ENCODE results near the gene MN1.

Gene MN1

DNA sequence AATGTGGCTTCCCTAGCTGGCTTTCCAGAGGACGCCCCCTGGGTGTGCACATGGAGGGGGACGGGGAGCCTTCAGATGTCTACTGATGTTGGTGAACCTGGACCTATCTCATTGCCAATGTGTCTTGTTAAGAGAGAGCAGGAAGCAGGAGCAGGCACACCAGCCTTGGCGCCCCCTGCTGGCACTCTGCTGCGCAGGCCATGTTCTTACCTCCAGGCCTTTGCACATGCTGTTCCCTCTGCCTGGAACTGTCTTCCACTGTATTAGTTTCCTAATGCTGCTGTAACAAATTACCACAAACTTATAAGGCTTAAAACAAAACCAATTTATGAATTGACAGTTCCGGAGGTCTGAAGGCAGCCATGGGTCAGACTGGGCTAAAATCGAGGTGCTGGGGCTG lies 23.6 kb upstream of the MN1 start:
- no peak for DNase-seq

- no peak for DNase-seq
Observed at GRCh38 chr22:27823221-27823620, 21.7 kb upstream of the MN1 start.

DNA sequence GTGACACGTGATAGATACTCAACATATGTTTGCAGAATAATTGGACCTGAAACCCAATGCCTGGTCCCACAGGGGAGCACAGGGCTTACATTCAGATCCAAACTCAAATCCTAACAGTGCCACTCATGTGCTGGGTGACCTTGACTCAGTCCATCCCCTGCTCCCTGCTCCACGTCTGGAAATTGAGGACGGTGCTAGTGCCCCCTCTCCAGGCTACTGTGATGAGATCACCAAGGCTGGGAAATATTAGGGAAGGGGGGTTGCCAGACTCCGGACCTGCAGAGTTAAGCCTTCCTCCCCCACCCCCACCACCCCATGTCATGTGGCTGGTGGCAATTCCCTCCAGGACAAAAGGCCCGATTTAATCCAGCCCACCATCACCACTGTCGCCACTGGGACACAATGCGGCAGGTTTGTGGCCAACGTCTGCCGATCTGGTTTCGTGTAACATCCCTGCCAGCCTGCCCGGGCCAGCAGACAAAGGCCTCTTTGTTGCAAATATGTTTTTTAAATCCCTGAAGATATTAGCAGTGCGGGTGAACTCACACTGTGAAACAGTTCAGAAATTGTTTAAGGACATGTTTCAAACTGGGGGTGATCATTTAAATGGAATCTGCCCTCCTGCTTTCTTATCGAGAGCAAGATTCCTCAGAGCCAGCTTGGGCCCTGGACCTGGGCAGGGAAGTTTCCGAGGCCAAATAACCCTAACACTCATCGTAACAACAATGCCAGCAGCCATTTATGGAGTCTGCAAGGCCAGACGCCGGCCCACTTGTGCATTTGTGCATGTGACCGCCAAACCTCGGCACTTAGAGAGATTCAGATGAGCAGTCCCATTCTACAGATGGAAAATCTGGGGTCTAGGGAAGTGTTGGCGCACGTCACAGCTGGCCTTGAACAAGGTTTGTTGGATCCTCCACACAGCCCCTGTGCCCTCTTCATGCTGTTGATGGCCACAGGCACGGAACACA lies 19.6 kb upstream of the MN1 start:
- DNase-seq: peak; percentile 43

DNA sequence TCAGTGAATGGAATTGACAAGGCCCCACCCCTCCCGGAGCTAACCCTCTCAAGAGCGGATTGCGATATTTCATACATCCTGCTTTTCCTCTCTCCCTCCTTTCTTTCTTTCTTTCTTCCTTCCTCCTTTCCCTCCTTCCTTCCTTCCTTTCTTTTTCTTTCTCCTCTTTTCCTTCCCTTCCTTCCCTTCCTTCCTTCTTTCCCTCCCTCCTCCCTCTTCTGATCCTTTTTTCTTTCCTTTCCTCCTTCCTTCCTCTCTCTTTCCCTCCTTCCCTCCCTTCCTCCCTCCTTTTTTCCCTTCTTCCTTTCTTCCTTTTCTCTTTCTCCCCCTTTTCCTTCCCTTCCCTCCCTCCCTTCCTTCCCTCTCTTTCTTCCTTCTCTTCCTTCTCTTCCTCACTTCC lies 15.0 kb upstream of the MN1 start:
- DNase-seq: no peak

DNA sequence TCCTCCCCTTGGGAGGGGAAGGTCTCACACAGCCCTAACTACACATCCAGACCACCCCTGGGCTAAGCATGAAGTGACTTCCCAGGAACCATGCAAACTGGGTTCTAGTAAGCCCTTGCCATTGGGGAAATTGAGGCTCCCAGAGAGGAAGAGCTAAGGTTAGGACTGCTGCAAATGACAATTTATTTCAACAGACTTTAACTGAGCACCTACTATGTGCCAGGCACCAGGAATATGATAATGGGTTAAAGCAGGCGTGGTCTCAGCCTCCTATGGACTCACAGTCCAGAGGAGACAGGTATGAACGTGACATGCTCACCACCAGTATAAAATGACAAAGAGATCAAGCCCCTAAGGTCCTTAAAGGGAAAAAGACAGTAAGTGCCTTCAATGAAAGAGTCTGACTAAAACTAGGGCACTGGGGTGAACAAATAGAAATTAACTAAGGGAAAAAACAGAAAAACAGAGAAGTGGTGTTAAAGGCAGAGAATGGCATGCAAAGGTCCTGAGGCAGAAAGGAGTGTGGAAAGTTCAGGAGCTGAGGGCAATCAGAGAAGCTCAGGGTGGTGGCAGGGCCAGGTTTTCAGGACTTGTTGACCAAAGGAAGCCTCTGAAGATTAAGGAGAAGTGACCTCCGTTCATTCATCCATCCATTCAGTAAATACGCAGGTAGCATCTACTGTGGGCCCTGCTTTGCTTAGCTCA lies 14.4 kb upstream of the MN1 start:
- no peak for DNase-seq

GRCh38 chr22:27814993-27815392 lies 13.4 kb upstream of the MN1 start:
- DNase-seq: no peak

DNA sequence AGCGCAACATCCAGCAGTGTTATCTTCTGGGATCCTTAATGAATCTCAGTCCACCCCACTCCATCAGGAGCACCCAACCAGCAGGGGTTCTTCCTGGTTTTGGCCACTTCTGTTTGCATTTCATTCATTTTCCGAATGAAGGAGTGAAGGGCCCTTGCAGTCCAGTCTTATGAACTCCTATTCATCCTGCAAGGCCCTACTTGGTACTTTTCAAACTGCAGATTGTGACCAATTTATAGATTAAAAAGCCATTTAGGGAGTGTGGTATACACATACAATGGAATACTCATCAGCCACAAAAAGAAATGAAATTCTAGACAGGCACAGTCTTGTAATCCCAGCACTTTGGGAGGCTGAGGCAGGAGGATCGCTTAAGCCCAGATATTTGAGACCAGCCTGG lies 10.2 kb upstream of the MN1 start:
- DNase-seq: no peak

DNA sequence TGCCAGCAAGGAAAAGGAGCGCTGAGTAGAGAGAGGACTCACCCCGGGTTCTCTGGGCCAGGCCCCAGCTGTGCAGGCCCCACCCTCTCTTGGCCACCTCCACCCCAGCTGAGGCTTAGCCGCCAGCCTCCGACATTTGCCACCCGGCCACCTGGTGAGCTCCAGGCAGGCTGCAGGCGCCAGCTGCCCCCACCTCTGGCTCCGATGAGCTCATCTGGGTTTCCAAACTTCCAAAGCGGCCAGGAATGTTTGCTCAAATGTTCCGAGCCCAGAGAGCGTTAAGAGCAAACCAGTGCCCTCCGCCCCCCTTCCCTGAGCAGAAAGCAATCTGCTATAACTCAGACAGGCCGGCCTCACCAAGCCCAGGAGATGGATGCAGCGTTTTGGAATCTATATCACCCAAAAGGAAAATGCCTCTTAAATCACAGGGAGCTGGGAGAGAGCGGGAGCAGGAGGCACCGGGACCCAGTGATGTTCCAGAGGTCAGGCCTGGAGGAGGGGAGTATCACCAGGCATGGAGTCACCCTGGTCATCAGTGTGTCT lies 9.1 kb upstream of the MN1 start:
- DNase-seq: peak; percentile 37

DNA sequence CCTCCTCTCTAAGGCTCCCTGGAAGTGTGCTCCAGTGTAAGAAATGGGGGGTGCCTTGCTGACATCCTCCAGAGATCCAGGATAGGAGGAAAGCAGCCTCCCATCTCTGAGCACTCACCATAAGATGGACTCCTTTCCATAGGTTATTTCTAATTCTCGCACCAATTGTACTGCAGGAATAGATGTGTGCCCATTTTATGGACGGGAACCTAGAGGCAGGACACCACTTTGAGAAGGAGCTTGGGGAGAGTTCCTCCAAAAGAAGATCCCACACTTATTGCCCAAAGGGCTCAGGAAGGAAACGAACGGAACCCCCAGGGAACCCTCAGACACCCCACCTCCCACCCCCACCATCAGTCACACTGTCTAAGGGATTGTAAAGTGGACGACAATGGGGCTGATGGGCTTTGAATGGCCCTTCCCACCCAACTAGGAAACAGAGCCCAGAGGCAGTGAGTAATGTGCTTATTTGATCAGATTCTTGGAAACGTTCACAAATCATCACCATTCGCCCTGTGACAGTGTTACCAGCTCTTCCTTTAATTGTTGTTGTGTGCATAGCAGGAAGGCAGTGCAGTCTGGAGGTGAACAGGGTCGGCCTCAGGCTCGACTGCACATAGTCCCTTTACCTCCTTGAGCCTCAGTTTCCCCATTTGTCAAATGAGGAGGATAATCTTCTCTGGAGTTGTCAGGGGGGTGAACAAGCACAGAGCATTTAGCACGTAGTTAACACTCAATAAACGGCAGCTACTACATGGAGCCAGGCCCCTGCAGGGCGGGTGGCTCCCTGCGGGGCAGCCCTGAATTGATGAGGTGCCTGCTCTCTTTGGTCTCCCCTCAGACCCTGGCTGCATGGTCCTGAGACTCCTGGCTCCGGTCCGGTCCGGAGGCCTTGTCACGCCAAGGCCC lies 8.4 kb upstream of the MN1 start:
- no peak for DNase-seq

DNA sequence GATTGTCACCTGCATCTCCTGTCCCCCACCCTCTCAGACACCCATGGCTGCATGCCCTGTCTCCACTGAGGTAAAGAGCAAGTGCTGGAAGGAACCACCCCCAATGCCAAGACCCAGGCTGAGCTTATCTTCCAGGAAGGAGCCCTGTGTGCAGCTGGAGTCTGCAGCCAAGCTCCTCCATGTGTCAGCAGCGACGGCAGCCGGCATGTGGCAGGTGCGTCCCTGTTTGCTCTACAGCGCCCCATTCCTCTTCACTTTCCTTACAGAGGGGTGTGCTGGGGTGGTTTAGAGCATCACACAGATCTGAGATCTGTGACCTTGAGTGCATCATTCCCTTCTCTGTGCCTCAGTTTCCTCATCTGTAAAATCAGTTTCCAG lies 7.7 kb upstream of the MN1 start:
- DNase-seq: peak; percentile 67

- DNase-seq: no peak
Observed at GRCh38 chr22:27808451-27809225, 7.1 kb upstream of the MN1 start.

DNA sequence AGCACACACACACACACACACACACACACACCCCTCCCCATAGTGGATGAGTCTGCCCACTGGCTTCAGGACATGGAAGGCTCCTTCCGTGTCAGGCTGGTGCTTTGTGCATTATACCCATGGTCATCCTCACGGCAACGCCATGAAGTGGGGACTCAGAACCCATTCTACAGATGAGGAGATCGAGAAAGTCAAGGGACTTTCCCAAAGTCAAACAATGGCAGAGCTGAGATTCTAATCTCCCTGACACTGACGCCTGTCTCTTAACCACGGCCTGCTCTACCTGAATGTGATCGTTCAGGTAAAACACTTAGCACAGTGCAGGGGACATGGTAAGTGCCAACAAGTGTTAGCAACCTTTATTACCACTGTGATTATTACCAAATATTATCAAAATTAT lies 4.3 kb upstream of the MN1 start:
- no peak for DNase-seq

DNA sequence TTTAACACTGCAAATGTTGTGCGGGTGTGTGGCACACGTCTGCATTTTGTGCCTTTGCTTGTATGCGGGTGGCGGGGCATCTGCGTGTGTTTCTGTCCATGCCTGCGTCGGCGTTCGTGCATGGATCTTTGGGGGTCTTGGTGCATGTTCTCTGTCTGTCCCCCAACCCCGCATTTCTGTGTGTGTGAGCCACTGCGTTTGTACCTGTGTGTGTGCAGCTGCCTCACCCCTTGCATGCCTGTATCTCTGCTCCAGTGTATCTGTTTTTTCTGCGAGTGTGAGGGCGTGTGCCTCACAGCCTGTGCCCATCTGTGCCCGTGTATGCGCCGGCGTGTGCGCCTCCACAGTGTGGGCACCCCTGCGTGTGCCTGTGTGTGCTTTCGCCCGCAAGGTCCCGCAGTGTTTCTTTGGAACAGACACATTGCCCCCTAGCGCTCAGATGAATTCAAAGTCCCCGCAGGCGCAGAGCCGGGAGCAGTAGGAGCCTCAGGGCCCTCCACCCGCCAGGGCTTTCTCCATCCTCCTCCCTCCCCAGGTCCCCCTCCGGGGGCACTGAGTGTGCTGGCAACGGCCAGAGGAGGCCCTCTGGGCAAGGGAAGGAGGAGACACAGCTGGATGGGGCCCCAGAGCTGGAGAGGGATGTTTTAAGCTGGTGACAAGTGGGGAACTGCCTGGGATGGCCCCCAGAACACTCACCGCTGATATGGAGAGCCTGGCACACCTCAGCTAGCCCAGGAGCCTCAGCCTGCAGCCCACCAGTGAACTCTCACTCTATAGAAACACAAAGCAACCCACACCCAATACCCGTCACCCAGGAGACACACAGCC lies 3.1 kb upstream of the MN1 start:
- peak; percentile 80 for DNase-seq

GRCh38 chr22:27803841-27804415 lies 2.4 kb upstream of the MN1 start:
- peak; percentile 5 for DNase-seq

DNA sequence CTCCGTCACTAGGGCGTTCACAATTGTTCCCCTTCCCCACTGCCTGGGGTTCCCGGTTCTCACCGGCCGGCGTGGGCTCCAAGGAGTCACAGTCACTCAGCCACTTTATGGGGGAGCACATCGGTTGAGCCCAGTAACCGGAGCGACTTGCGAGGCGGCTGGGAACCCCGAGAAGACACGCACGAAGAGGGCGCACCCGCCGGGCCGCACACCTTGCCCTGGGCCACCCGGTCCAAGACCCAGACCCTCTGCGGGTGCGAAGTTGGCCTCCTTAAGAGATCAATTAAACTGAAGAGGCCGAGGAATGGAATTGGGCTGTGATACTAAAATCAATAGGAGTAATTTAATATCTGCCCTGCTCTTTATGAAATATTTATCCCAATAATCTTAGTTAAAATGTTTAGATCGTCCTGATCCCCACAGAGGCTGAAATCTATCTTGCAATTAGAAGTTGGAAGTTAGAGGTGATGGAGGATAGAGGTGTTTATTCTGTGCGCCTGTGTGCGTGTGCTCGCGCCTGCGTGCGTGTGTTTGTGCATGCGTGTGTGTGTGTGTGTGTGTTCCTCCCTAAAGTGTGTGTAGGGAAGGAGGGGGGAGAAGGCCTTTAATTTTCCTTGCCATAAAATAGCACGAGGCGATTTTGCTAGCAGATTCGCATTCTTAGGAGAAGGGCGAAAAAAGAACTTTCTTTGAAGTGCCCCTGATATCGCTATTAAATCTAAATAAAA lies 954 bp upstream of the MN1 start:
- no peak for DNase-seq

DNA sequence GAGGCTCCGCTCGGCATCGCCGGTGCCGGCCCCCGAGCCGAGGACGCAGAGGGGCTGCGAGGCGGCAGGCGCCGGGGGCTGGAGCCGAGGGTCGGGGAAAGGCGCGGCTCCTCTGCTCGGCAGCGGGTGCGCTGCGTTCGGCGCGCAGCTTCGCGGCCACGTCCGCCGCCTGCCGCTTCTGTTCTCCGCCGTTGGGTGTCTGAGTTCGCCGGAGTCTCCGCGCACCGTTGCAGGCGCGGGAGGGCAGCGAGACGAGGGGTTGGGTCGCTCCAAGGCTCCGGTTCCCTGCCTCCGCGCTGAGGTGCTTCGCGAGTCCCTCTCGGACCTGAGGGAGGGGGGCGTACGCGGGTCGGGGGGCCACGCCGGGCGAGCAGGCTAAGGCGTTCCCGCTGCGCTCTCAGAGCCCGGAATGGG lies 347 bp downstream of the MN1 start:
- DNase-seq: peak; percentile 36

- DNase-seq: no peak
Observed at GRCh38 chr22:27800250-27801201, 1.0 kb downstream of the MN1 start.

GRCh38 chr22:27799827-27800249 lies 1.7 kb downstream of the MN1 start:
- no peak for DNase-seq
